Endometrial microvascular endothelial cells (primary cell): Measurements from ENCODE around the gene TMIGD2. TPM values are rescaled to one million over a fixed set of nuclear protein-coding genes. Genes with fewer than 3 reads are reported as not detected.
"Not testable (repeated sequence)": the region's sequence is repeated elsewhere in the genome, so short reads cannot be mapped to it uniquely, and the experiment has no call there.

Source experiments
- in situ Hi-C: cut with HindIII; loops from 2 replicates; pipeline ENCODE4 v1.10.0; 2017; ENCODE audit warnings: low sequenced_read_pairs, low pct_unique_long_range_greater_than_20kb; ENCODE audit errors: inconsistent ontology term
- total RNA-seq: library from RNA; depleted of rRNA; stranded (reverse); fragments of >200 nt; gene quantifications from one replicate; pipeline ENCODE4 v1.2.3, GENCODE V29; 2015; ENCODE audit errors: inconsistent ontology term

Gene TMIGD2
- total RNA-seq, 1 donor from 2014 or later: not detected

DNA sequence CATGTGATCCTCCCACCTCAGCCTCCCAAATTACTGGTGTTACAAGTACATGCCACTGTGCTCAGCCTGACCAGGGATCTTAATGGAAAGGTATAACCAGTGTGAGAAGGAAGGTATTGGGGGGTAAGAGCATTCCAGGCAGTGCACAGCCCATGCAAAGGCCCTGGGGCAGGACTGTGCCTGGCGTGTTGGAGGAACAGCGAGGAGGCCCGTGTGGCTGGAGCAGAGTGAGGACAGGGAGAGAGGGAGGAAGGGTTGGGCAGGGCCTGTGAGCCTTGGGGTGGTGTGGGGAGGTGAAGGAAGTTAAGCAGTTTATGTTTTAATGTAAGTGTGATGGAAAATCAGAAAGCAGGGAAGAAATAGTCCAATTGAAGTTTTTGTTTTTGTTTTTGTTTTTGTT, 1.6 kb downstream of the TMIGD2 start:
- in situ Hi-C loops: no loop called here

- in situ Hi-C loops: no loop called here
These were observed 3.2 kb downstream of the TMIGD2 start for GRCh38 chr19:4298810-4299550.

GRCh38 chr19:4297901-4298809, 4.0 kb downstream of the TMIGD2 start:
- in situ Hi-C loops: no loop called here

DNA sequence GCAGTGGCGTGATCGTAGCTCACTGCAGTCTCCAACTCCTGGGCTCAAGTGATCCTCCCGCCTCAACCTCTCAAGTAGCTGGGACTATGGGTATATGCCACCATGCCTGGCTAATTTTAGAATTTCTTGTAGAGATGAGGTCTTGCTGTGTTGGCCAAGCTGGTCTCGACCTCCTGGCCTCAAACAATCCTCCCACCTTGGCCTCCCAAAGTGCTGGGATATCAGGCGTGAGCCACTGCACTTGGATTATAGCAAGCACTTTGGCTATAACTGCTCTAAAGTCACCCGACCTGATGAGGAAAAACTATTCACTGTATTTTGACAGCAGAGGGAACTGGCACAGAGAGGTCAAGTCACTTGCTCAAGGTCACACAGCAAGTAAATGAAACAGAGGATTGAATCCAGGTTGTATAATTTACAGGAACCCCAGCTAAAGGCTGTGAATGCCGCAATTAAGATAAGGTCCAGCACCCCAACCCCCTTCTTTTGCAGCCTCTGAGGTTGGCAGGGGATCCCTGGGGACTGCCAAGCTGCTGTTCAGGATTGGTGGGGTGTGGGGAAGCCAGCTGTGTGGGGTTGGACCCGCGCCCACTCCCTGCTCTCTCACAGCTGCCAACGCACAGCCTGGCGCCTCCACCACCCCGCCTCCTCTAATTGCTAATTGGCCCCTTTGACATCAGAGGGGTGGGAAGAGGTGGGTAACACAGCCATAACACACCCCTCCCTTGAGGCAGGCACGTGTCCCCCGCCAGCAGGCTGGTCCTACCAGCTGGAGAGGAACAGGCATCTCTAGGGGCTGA, 6.0 kb downstream of the TMIGD2 start:
- in situ Hi-C loops: no loop called here

GRCh38 chr19:4294389-4294788, 7.8 kb downstream of the TMIGD2 start:
- in situ Hi-C loops: no loop called here

DNA sequence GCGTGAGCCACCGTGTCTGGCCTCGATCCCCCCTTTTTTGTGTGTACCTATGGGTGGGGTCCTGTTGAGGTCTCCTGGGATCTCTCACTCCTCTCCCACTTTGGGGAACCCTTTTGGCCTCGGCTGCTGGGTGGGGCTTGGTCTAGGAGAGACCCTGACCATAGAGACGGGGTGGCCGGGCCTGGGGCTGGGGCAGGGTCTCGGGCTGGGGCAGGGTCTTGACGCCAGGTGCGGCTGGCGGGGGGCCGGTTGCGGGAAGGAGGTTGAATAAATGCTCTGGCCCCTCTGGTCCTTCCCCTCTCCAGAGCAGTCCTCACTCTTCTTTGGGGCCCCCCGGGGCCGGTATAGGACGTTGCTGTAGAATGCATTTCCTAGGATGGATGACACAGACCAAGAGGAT, 9.7 kb downstream of the TMIGD2 start:
- in situ Hi-C loops: no loop called here

- in situ Hi-C loops: no loop called here
These were observed 10.9 kb downstream of the TMIGD2 start for GRCh38 chr19:4291184-4291732.

DNA sequence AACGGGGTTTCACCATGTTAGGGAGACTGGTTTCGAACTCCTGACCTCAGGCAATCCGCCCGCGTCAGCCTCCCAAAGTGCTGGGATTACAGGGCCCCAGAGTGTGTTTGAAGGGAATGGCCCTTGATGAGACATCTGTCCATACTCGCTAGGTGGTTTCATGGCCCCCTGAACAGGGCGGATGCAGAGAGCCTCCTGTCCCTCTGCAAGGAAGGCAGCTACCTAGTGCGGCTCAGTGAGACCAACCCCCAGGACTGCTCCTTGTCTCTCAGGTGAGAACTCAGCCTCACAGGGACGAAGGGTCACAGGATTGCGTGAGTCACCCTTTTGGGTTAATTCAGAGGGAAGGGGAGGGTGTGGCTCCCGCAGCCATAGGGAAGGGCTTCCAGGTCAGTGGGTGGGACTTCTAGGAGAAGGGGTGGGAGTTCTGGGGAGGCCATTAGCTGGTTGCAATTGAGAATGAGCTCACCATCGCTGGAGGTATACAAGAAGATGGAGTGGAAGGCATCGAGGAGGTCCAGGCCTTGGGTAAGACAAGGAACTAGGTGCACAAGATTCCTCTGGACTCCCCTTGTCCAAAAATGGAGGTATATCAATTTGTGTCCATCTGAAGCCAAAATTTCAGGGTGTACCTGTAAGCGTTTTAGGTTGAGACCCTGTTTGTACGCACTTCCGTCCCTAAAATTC, 14.0 kb downstream of the TMIGD2 start:
- in situ Hi-C loops: no loop called here

- in situ Hi-C loops: not testable (repeated sequence)
These were observed 16.0 kb downstream of the TMIGD2 start for GRCh38 chr19:4286141-4286540.

DNA sequence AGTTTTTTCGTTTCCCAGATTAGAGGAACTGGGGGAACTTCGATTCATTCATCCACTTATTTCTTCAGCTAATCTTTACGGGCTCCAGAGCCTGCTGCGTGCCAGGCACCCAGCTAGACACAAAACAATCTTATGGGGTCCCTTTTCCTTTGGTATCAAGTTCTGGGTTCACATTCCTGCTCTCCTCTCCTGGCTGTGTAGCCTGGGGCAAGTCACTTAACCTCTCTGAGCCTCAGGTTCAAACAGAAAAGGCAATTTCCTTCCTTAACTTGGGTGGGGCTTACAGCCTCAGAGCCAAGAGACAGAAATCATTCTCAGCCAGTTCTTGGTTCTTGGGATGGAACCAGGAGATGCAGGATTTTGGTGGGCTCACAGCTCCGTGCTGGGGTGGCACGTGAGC, 17.2 kb downstream of the TMIGD2 start:
- in situ Hi-C loops: no loop called here

- in situ Hi-C loops: no loop called here
These were observed 17.8 kb downstream of the TMIGD2 start for GRCh38 chr19:4284176-4284958.

DNA sequence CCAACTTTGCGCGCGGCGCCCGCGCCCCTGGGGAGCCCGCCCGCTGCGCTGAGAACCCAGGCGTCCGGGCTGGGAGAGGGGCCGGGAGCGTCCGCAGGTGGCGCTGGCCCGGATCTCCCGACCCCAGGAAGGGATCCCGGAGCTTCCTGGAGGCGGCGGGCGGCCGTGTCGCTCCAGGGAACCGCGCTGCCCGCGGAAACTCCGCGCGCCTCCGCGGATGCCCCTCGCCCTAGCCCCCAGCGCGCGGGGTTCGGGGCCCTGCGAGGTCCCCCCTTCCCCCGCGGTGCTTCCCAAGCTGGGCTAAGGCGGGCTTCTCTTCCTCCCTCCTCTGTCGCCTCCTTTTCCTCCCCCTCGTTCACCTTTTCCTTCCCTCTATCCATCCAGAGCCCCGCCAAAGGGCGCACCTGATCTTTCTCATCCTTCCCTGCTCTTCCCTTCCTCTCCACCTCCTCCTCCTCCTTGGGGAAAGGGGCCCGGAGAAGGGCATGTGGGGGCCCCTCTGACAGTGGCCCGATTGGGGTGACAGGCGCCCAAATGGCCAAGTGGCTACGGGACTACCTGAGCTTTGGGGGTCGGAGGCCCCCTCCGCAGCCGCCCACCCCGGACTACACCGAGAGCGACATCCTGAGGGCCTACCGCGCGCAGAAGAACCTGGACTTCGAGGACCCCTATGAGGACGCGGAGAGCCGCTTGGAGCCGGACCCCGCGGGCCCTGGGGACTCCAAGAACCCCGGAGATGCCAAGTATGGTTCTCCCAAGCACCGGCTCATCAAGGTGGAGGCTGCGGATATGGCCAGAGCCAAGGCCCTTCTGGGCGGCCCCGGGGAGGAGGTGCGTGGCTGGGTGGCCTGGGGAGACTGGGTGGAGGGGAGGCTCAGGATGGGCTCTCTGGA, 22.4 kb downstream of the TMIGD2 start:
- in situ Hi-C loops: no loop called here

DNA sequence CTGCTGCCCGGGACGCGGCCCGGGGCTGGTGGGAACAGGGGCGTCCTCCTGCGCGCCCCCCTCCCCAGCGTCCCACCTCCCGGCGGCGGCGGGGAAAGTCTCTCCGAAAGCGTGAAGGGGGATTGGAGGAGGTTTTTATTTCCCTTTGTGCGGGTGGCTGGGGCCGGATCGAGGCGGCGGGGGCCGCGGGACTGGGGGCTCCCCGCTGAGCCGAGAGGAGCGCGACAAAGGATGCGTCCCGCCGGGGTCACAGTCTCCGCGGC, 23.0 kb downstream of the TMIGD2 start:
- in situ Hi-C loops: no loop called here

- in situ Hi-C loops: no loop called here
These were observed 23.5 kb downstream of the TMIGD2 start, which contains the start of gene SHD for GRCh38 chr19:4278419-4279266. Gene SHD, plus strand, starts transcription at chr19:4279266. Its CDS starts 798 bp downstream, at chr19:4280064.

- in situ Hi-C loops: no loop called here
These were observed 24.2 kb downstream of the TMIGD2 start for GRCh38 chr19:4278010-4278409.

GRCh38 chr19:4277191-4277696, 24.9 kb downstream of the TMIGD2 start:
- in situ Hi-C loops: no loop called here
